HG02623 (cell line): Measurements from ENCODE around the gene DNAJC2.
"Not testable (repeated sequence)": the region's sequence is repeated elsewhere in the genome, so short reads cannot be mapped to it uniquely, and the experiment has no call there.

ENCODE experiments used
- ATAC-seq: cut with Tn5 transposase; IDR thresholded peaks from one replicate; pipeline ENCODE4 v1.9.1; 2021; ENCODE audit warnings: moderate library complexity; ENCODE audit not compliant: unreplicated experiment

The DNAJC2 gene

GRCh38 chr7:103343332-103343731, 1.2 kb downstream of the DNAJC2 start:
- no peak for ATAC-seq

- ATAC-seq, result no peak
Observed at GRCh38 chr7:103341466-103341865, 3.1 kb downstream of the DNAJC2 start.

GRCh38 chr7:103338864-103339263, 5.7 kb downstream of the DNAJC2 start:
- no peak for ATAC-seq

- ATAC-seq, result no peak
Observed at GRCh38 chr7:103336761-103337160, 7.8 kb downstream of the DNAJC2 start.

GRCh38 chr7:103325744-103326143, 18.8 kb downstream of the DNAJC2 start:
- ATAC-seq, result no peak

- no peak for ATAC-seq
Observed at GRCh38 chr7:103317009-103317408, 27.6 kb downstream of the DNAJC2 start.

- no peak for ATAC-seq
Observed at GRCh38 chr7:103316380-103316941, 28.1 kb downstream of the DNAJC2 start.

GRCh38 chr7:103314852-103315251, 29.7 kb downstream of the DNAJC2 start:
- no peak for ATAC-seq

GRCh38 chr7:103307503-103308231, 36.9 kb downstream of the DNAJC2 start:
- no peak for ATAC-seq

- ATAC-seq, result no peak
Observed at GRCh38 chr7:103301441-103301840, 43.1 kb downstream of the DNAJC2 start.

GRCh38 chr7:103299660-103300059, 44.9 kb downstream of the DNAJC2 start:
- no peak for ATAC-seq

- peak; percentile 14 for ATAC-seq
Observed at GRCh38 chr7:103297837-103298179, 46.8 kb downstream of the DNAJC2 start.

GRCh38 chr7:103296901-103297836, 47.4 kb downstream of the DNAJC2 start, which contains the start of gene PMPCB:
TSS of gene PMPCB (plus strand) at chr7:103297435. CDS start at chr7:103297460, 25 bp downstream.
- ATAC-seq, result peak; percentile 92

- ATAC-seq, result no peak
Observed at GRCh38 chr7:103293526-103293925, 51.0 kb downstream of the DNAJC2 start.

- ATAC-seq, result no peak
Observed at GRCh38 chr7:103292122-103292521, 52.4 kb downstream of the DNAJC2 start.

GRCh38 chr7:103282802-103283427, 61.7 kb downstream of the DNAJC2 start:
- not testable (repeated sequence) for ATAC-seq

GRCh38 chr7:103280803-103281155, 63.8 kb downstream of the DNAJC2 start:
- ATAC-seq, result not testable (repeated sequence)

- peak; percentile 89 for ATAC-seq
Observed at GRCh38 chr7:103279963-103280802, 64.4 kb downstream of the DNAJC2 start.

GRCh38 chr7:103279636-103279962, 65.0 kb downstream of the DNAJC2 start:
- peak; percentile 31 for ATAC-seq

- ATAC-seq, result not testable (repeated sequence)
Observed at GRCh38 chr7:103278195-103278594, 66.4 kb downstream of the DNAJC2 start.
